Stimulated activated CD4-positive, alpha-beta T cell treated with anti-CD3 and anti-CD28 coated beads, Interleukin-4, amount 100 ng/mL, for 24 hours (primary cell): Measurements from ENCODE around the gene STAT5A.
"Not testable (repeated sequence)": the region's sequence is repeated elsewhere in the genome, so short reads cannot be mapped to it uniquely, and the experiment has no call there.

Experiments
- DNase-seq: peaks from one replicate; pipeline ENCODE4 v3.0.0-alpha.2; 2020

Gene STAT5A

GRCh38 chr17:42309986-42310786 is 21.9 kb downstream of the STAT5A start:
- no peak for DNase-seq

- DNase-seq: peak; percentile 55
These were observed 22.5 kb downstream of the STAT5A start for GRCh38 chr17:42310787-42311215.

GRCh38 chr17:42311240-42312034 is 23.1 kb downstream of the STAT5A start:
- DNase-seq: no peak

- DNase-seq: no peak
These were observed 23.7 kb downstream of the STAT5A start for GRCh38 chr17:42312035-42312284.

GRCh38 chr17:42312285-42313130 is 24.2 kb downstream of the STAT5A start:
- peak; percentile 80 for DNase-seq

- DNase-seq: no peak
These were observed 25.1 kb downstream of the STAT5A start for GRCh38 chr17:42313389-42313772.

- peak; percentile 35 for DNase-seq
These were observed 25.7 kb downstream of the STAT5A start for GRCh38 chr17:42313773-42314566.

GRCh38 chr17:42315402-42316156 is 27.3 kb downstream of the STAT5A start:
- no peak for DNase-seq

- no peak for DNase-seq
These were observed 28.5 kb downstream of the STAT5A start for GRCh38 chr17:42316755-42317154.

GRCh38 chr17:42317266-42317845 is 29.1 kb downstream of the STAT5A start:
- DNase-seq: no peak

- DNase-seq: not testable (repeated sequence)
These were observed 29.7 kb downstream of the STAT5A start for GRCh38 chr17:42317967-42318366.

- no peak for DNase-seq
These were observed 33.3 kb downstream of the STAT5A start for GRCh38 chr17:42321555-42321954.

- peak; percentile 96 for DNase-seq
These were observed 34.3 kb downstream of the STAT5A start for GRCh38 chr17:42322382-42323267.

- DNase-seq: no peak
These were observed 35.0 kb downstream of the STAT5A start for GRCh38 chr17:42323268-42323773.

- DNase-seq: no peak
These were observed 36.7 kb downstream of the STAT5A start for GRCh38 chr17:42325026-42325425.

- DNase-seq: no peak
These were observed 41.0 kb downstream of the STAT5A start for GRCh38 chr17:42329025-42329976.

GRCh38 chr17:42333053-42333452 is 44.8 kb downstream of the STAT5A start:
- no peak for DNase-seq

GRCh38 chr17:42334677-42335076 is 46.4 kb downstream of the STAT5A start:
- DNase-seq: no peak

GRCh38 chr17:42337442-42337841 is 49.1 kb downstream of the STAT5A start:
- peak; percentile 81 for DNase-seq
